ENCODE measurements around the gene HMGB2.

The HMGB2 gene
- 209 to 236 (median 217) reads per million in 4 donors for total RNA-seq

GRCh38 chr4:173334085-173334890 is at the start of gene HMGB2:
Gene HMGB2 (minus strand): TSS chr4:173334358. CDS start chr4:173333649, 709 bp downstream.
- DNase-seq: peak; percentile 97 to 100 (median 99)

- no peak for DNase-seq
Measured at GRCh38 chr4:173382349-173382748, 48.2 kb upstream of the HMGB2 start.

GRCh38 chr4:173381610-173382009 is 47.5 kb upstream of the HMGB2 start:
- DNase-seq: no peak

GRCh38 chr4:173380987-173381386 is 46.8 kb upstream of the HMGB2 start:
- no peak for DNase-seq

- no peak for DNase-seq
Measured at GRCh38 chr4:173379929-173380328, 45.8 kb upstream of the HMGB2 start.

- no peak for DNase-seq
Measured at GRCh38 chr4:173374588-173374987, 40.4 kb upstream of the HMGB2 start.

GRCh38 chr4:173371292-173372192 is 37.4 kb upstream of the HMGB2 start:
- peak; percentile 20 to 52 (median 40) for DNase-seq

- peak; percentile 95 to 98 (median 97) for DNase-seq
Measured at GRCh38 chr4:173370477-173371291, 36.5 kb upstream of the HMGB2 start, which contains the start of gene SAP30. Gene SAP30 (plus strand): TSS chr4:173370954. CDS start chr4:173371183, 229 bp downstream.

GRCh38 chr4:173370130-173370476 is 35.9 kb upstream of the HMGB2 start:
- peak in 4 of 5 donors; percentile 18 to 60 (median 48) for DNase-seq

- DNase-seq: no peak
Measured at GRCh38 chr4:173367946-173368345, 33.8 kb upstream of the HMGB2 start.

- peak in 1 of 5 donors; percentile 62 for DNase-seq
Measured at GRCh38 chr4:173367285-173367684, 33.1 kb upstream of the HMGB2 start.

- peak in 1 of 5 donors; percentile 20 for DNase-seq
Measured at GRCh38 chr4:173365359-173365996, 31.3 kb upstream of the HMGB2 start.

- no peak for DNase-seq
Measured at GRCh38 chr4:173362666-173363065, 28.5 kb upstream of the HMGB2 start.

GRCh38 chr4:173360587-173361221 is 26.5 kb upstream of the HMGB2 start:
- DNase-seq: no peak

- no peak for DNase-seq
Measured at GRCh38 chr4:173357939-173358338, 23.8 kb upstream of the HMGB2 start.

- DNase-seq: no peak
Measured at GRCh38 chr4:173347467-173347866, 13.3 kb upstream of the HMGB2 start.

- no peak for DNase-seq
Measured at GRCh38 chr4:173346074-173346473, 11.9 kb upstream of the HMGB2 start.

- no peak for DNase-seq
Measured at GRCh38 chr4:173345648-173346047, 11.5 kb upstream of the HMGB2 start.

GRCh38 chr4:173343832-173344397 is 9.8 kb upstream of the HMGB2 start:
- no peak for DNase-seq

GRCh38 chr4:173337463-173337862 is 3.3 kb upstream of the HMGB2 start:
- no peak for DNase-seq

All from T-helper 1 cell (primary cell).